K562 (cell line): ENCODE data around the gene HPRT1.

Experiments used
- CTCF ChIP-seq, 3 experiments: IDR thresholded peaks in 2 of 3; conservative IDR thresholded peaks in 1 of 3; 2 replicates each; pipeline ENCODE4 v1.5.1; 2011 to 2012; ENCODE audit warnings: low read length in 3 of 3, mild to moderate bottlenecking in 3 of 3, control low read depth in 2 of 3, improper control_type of control experiment in 1 of 3, inconsistent platforms in 1 of 3, low read depth in 1 of 3, mixed read lengths in 1 of 3, moderate library complexity in 1 of 3; ENCODE audit not compliant: insufficient read depth in 2 of 3
- PBX2 ChIP-seq, 2 experiments: IDR thresholded peaks in 1 of 2; conservative IDR thresholded peaks in 1 of 2; 2 replicates each; pipeline ENCODE4 v1.6.1; 2016; ENCODE audit warnings: low read depth in 2 of 2, mild to moderate bottlenecking in 1 of 2, missing compliant biosample characterization in 1 of 2, missing genetic modification characterization in 1 of 2, moderate library complexity in 1 of 2
- POLR2A ChIP-seq: fragments of 450-650 bp; conservative IDR thresholded peaks from 2 replicates; pipeline ENCODE4 v1.6.1; 2016
- RCOR1 ChIP-seq, 2 experiments: IDR thresholded peaks; 2 replicates each; pipeline ENCODE4 v1.6.1; 2012; ENCODE audit warnings: low read depth in 2 of 2, low read length in 2 of 2, borderline replicate concordance in 1 of 2, improper control_type of control experiment in 1 of 2
- SMC3 ChIP-seq: conservative IDR thresholded peaks from 2 replicates; pipeline ENCODE4 v1.6.1; 2011; ENCODE audit warnings: low read depth, low read length, improper control_type of control experiment; ENCODE audit not compliant: insufficient read depth

GRCh38 chrX:134481339-134481738 is 21.4 kb downstream of the HPRT1 start:
- TF ChIP-seq POLR2A: no peak
- TF ChIP-seq CTCF (IDR thresholded peaks at IDR 0.05 in 2 of 3, conservative IDR thresholded peaks at IDR 0.05 in 1 of 3; ENCODE audit: insufficient read depth in 2 of 3, low read depth in 1 of 3, low read length in 3 of 3): no peak
- no peak for TF ChIP-seq PBX2 (CRISPR knock-in tag; IDR thresholded peaks at IDR 0.05; ENCODE audit: low read depth)
- TF ChIP-seq PBX2 (tag; conservative IDR thresholded peaks at IDR 0.05; ENCODE audit: low read depth): no peak
- TF ChIP-seq RCOR1 (IDR thresholded peaks at IDR 0.05; ENCODE audit: borderline replicate concordance in 1 of 2, low read depth in 2 of 2, low read length in 2 of 2): no peak
- no peak for TF ChIP-seq SMC3
